Cardiac muscle cell (in vitro differentiated cells and primary cell): ENCODE data around the gene CCDC77. TPM values are rescaled to one million over a fixed set of nuclear protein-coding genes. Genes with fewer than 3 reads are reported as not detected.

Experiments used
- DNase-seq, 2 donors: peaks; one replicate each; pipeline versions ENCODE4 v3.0.0 to v3.0.0-alpha.2; 2010 to 2017; ENCODE audit warnings: low read depth in 1 of 2, low spot score in 1 of 2
- H3K27ac ChIP-seq: fragments of 200-600 bp; sonication (generic); 2 replicates; pipeline ENCODE4 v1.5.1; 2016
- H3K27me3 ChIP-seq: fragments of 200-600 bp; sonication (generic); 2 replicates; pipeline ENCODE4 v1.6.0; 2016; ENCODE audit warnings: control low read depth
- H3K36me3 ChIP-seq: fragments of 200-600 bp; sonication (generic); 2 replicates; pipeline ENCODE4 v1.5.1; 2016; ENCODE audit warnings: control low read depth
- H3K4me1 ChIP-seq: fragments of 200-600 bp; sonication (generic); 2 replicates; pipeline ENCODE4 v1.8.1; 2017; ENCODE audit warnings: low read depth, mild to moderate bottlenecking, mixed run types
- H3K4me3 ChIP-seq: fragments of 200-600 bp; sonication (generic); 2 replicates; pipeline ENCODE4 v1.5.1; 2016; ENCODE audit warnings: mild to moderate bottlenecking
- H3K9me3 ChIP-seq: fragments of 200-600 bp; sonication (generic); 2 replicates; pipeline ENCODE4 v1.5.1; 2017; ENCODE audit warnings: low read depth, mild to moderate bottlenecking, control low read depth
- CTCF ChIP-seq: IDR thresholded peaks from 2 replicates; pipeline ENCODE4 v1.5.1; 2012; ENCODE audit warnings: low read depth, mild to moderate bottlenecking, low read length
- polyA plus RNA-seq: library from polyadenylated mRNA; unstranded; fragments of >200 nt; fragmentation: Nextera tagmentation; extraction: Ambion mirVana; gene quantifications from 2 replicates; pipeline ENCODE4 v1.2.1, GENCODE V29; 2016
- total RNA-seq: library from RNA; depleted of rRNA; stranded (reverse); fragments of >200 nt; gene quantifications from 2 replicates; pipeline ENCODE4 v1.2.3, GENCODE V29; 2016

The CCDC77 gene
- total and polyA plus RNA-seq, 2 experiments from 2014 or later: 7.3 to 13.0 TPM

DNA sequence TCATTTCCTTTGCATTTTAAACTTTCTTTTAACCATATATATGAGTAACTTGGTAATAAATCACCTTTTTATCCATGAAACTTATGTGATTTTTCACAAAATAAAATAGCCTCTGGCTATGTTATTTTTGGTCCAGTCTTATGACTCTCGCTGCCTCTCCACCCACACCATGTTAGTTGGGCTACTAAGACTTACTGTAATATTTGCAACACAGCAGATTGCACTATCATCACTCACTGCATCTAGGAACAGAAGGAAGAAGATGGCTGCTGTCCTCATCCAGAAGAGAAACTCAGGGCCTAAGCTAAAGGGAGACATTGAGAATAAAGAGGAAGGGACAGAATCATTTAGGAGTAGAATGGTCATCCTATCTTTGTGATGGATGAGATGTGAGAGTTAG, 45.7 kb downstream of the CCDC77 start:
- H3K27ac ChIP-seq: no peak overlapping the region
- no peak for TF ChIP-seq CTCF
- no peak for DNase-seq

GRCh38 chr12:449203-449602, 47.8 kb downstream of the CCDC77 start:
- H3K36me3 ChIP-seq: no peaks in the 10 kb centered on the region
- no peak for TF ChIP-seq CTCF
- H3K4me3 ChIP-seq: no peak overlapping the region
- H3K4me1 ChIP-seq: peaks cover 22% of the 10 kb centered on the region
- H3K27me3 ChIP-seq: no peaks in the 10 kb centered on the region
- H3K27ac ChIP-seq: no peak overlapping the region
- no peak for DNase-seq
- no peaks in the 10 kb centered on the region for H3K9me3 ChIP-seq

More for the DNA sequence above, 45.7 kb downstream of the CCDC77 start:
- H3K4me1 ChIP-seq: peaks cover 22% of the 10 kb centered on the region
- H3K9me3 ChIP-seq: no peaks in the 10 kb centered on the region
- no peaks in the 10 kb centered on the region for H3K36me3 ChIP-seq
- no peaks in the 10 kb centered on the region for H3K27me3 ChIP-seq
- H3K4me3 ChIP-seq: no peak overlapping the region

DNA sequence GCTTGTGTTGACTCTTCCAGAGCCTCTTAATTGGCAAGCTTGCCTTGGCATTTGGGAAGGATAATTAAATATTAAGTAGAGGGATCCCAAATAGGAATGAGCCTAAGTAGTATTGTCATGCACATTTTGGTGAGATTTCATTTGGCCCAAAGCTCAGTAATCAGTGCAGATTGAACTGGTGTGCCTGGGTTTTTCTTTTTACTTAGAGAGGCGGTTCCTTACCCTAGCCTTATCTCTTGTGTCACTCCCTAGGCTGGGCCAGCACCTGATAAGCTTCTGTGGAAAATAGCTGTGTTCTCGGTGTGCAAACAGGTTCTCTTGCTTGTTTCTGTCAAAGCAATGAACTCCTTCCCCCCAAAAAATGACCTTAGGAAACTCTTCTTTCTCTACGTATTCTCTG, 49.0 kb downstream of the CCDC77 start:
- H3K9me3 ChIP-seq: no peaks in the 10 kb centered on the region
- DNase-seq: peak in 1 of 2 donors; percentile 57
- TF ChIP-seq CTCF: no peak
- H3K36me3 ChIP-seq: no peaks in the 10 kb centered on the region
- no peaks in the 10 kb centered on the region for H3K27me3 ChIP-seq
- no peak overlapping the region for H3K27ac ChIP-seq
- peaks cover 30% of the 10 kb centered on the region for H3K4me1 ChIP-seq
- no peak overlapping the region for H3K4me3 ChIP-seq

DNA sequence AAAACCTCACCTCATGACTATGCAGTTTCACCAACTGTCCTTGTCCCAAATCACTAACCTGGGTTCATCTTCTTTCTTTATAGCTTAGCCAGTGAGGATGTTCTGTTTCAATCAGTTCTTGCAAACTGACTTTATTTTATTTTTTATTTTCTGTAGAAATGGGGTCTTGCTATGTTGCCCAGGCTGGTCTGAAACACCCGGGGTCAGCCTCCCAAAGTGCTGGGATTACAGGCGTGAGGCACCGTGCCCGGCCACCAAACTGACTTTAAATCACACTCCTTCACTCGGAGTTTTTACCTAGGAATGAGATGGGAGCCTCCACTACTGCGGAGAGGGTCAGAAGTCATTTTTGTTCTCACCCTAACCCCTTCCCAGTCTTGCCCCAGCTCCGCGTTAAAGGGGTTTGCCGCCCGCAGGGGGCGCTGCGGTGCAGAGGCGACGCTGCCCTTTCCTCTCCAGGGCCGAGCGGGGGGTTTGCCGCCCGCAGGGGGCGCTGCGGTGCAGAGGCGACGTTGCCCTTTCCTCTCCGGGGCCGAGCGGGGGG, 51.3 kb downstream of the CCDC77 start:
- no peak for DNase-seq
- H3K9me3 ChIP-seq: no peaks in the 10 kb centered on the region
- H3K27ac ChIP-seq: no peak overlapping the region
- H3K27me3 ChIP-seq: no peaks in the 10 kb centered on the region
- no peaks in the 10 kb centered on the region for H3K36me3 ChIP-seq
- TF ChIP-seq CTCF: no peak
- no peak overlapping the region for H3K4me3 ChIP-seq
- H3K4me1 ChIP-seq: peaks cover 41% of the 10 kb centered on the region

GRCh38 chr12:454833-455232, 53.4 kb downstream of the CCDC77 start:
- Histone ChIP-seq H3K27me3 (no peaks in the 10 kb centered on the region), H3K9me3 (no peaks in the 10 kb centered on the region), H3K4me1 (peaks cover 37% of the 10 kb centered on the region), H3K36me3 (no peaks in the 10 kb centered on the region), H3K4me3 (no peak overlapping the region), H3K27ac (peak overlapping the region; percentile 93)
- no peak for TF ChIP-seq CTCF
- no peak for DNase-seq
